OCI-LY1 (cell line): Measurements from ENCODE around the gene CEBPB.

Source experiments
- H2AFZ ChIP-seq: fragments of 200-600 bp; sonication (generic), shearing (Covaris generic); 2 replicates; pipeline ENCODE4 v1.6.0; 2014; ENCODE audit warnings: antibody characterized with exemption, mild to moderate bottlenecking, low read length
- H3F3A ChIP-seq: fragments of 200-600 bp; sonication (generic), shearing (Covaris generic); 2 replicates; pipeline ENCODE4 v1.6.0; 2014; ENCODE audit warnings: mild to moderate bottlenecking, antibody characterized with exemption, low read length, moderate library complexity; ENCODE audit not compliant: insufficient read depth
- H3K27ac ChIP-seq: fragments of 200-600 bp; sonication (generic); 2 replicates; pipeline ENCODE4 v1.5.1; 2014; ENCODE audit warnings: low read length, mixed run types, mild to moderate bottlenecking, low read depth; ENCODE audit not compliant: poor library complexity, severe bottlenecking
- H3K27me3 ChIP-seq: fragments of 200-600 bp; sonication (generic); 2 replicates; pipeline ENCODE4 v1.6.0; 2014; ENCODE audit warnings: antibody characterized with exemption, mild to moderate bottlenecking, low read length, moderate library complexity; ENCODE audit not compliant: insufficient read depth
- H3K36me3 ChIP-seq: fragments of 200-600 bp; sonication (generic); 2 replicates; pipeline ENCODE4 v1.6.1; 2014; ENCODE audit warnings: mild to moderate bottlenecking, antibody characterized with exemption, low read length, moderate library complexity, mixed read lengths; ENCODE audit not compliant: insufficient read depth
- H3K4me1 ChIP-seq: fragments of 200-600 bp; sonication (generic); 2 replicates; pipeline ENCODE4 v1.5.1; 2014; ENCODE audit warnings: mild to moderate bottlenecking, low read length, moderate library complexity; ENCODE audit not compliant: insufficient read depth, severe bottlenecking
- H3K4me2 ChIP-seq: fragments of 200-600 bp; sonication (generic), shearing (Covaris generic); 2 replicates; pipeline ENCODE4 v1.6.1; 2014; ENCODE audit warnings: low read length
- H3K4me3 ChIP-seq: fragments of 200-600 bp; sonication (generic); 2 replicates; pipeline ENCODE4 v1.5.1; 2014; ENCODE audit warnings: low read length, low read depth, mild to moderate bottlenecking, mixed read lengths; ENCODE audit not compliant: poor library complexity, severe bottlenecking
- H3K79me2 ChIP-seq: fragments of 200-600 bp; shearing (Covaris generic); 2 replicates; pipeline ENCODE4 v1.6.1; 2016; ENCODE audit warnings: mixed run types, low read length, mixed read lengths; ENCODE audit not compliant: insufficient read depth
- H3K9ac ChIP-seq: fragments of 200-600 bp; sonication (generic), shearing (Covaris generic); 2 replicates; pipeline ENCODE4 v1.6.1; 2014; ENCODE audit warnings: mild to moderate bottlenecking, low read length, mixed read lengths
- H3K9me2 ChIP-seq: fragments of 200-600 bp; sonication (generic), shearing (Covaris generic); 2 replicates; pipeline ENCODE4 v1.6.1; 2014; ENCODE audit warnings: low read depth, mild to moderate bottlenecking, low read length, mixed read lengths
- H3K9me3 ChIP-seq: fragments of 200-600 bp; shearing (Covaris generic); 2 replicates; pipeline ENCODE4 v1.6.1; 2014; ENCODE audit warnings: low read length, mixed read lengths
- H4K20me1 ChIP-seq: fragments of 200-600 bp; sonication (generic), shearing (Covaris generic); 2 replicates; pipeline ENCODE4 v1.6.0; 2016; ENCODE audit warnings: mild to moderate bottlenecking, low read length; ENCODE audit not compliant: insufficient read depth
- EZH2 ChIP-seq: fragments of 200-600 bp; sonication (generic), shearing (Covaris generic); IDR thresholded peaks from 2 replicates; pipeline ENCODE4 v1.8.0; 2017; ENCODE audit warnings: borderline replicate concordance, mixed run types, mild to moderate bottlenecking, antibody characterized with exemption, low read length, moderate library complexity, mixed read lengths
- TF ChIP-seq, protein P1 (sequence below): fragments of 200-600 bp; sonication (generic), shearing (Covaris generic); IDR thresholded peaks from 2 replicates; pipeline ENCODE4 v1.5.1; 2017; ENCODE audit warnings: mild to moderate bottlenecking, antibody characterized with exemption, low read length, moderate library complexity, mixed read lengths

CEBPB gene

GRCh38 chr20:50230871-50231560, 40.4 kb downstream of the CEBPB start:
- Histone ChIP-seq H3K4me3 (no peak overlapping the region), H4K20me1 (no peaks in the 10 kb centered on the region), H3K79me2 (no peaks in the 10 kb centered on the region), H2AFZ (no peak overlapping the region), H3K4me1 (no peaks in the 10 kb centered on the region), H3K9ac (no peak overlapping the region), H3K9me2 (no peaks in the 10 kb centered on the region), H3F3A (no peaks in the 10 kb centered on the region), H3K27ac (no peak overlapping the region), H3K9me3 (no peaks in the 10 kb centered on the region), H3K4me2 (no peak overlapping the region), H3K27me3 (peaks cover 11% of the 10 kb centered on the region), H3K36me3 (no peaks in the 10 kb centered on the region)
- TF ChIP-seq, protein P1, sequence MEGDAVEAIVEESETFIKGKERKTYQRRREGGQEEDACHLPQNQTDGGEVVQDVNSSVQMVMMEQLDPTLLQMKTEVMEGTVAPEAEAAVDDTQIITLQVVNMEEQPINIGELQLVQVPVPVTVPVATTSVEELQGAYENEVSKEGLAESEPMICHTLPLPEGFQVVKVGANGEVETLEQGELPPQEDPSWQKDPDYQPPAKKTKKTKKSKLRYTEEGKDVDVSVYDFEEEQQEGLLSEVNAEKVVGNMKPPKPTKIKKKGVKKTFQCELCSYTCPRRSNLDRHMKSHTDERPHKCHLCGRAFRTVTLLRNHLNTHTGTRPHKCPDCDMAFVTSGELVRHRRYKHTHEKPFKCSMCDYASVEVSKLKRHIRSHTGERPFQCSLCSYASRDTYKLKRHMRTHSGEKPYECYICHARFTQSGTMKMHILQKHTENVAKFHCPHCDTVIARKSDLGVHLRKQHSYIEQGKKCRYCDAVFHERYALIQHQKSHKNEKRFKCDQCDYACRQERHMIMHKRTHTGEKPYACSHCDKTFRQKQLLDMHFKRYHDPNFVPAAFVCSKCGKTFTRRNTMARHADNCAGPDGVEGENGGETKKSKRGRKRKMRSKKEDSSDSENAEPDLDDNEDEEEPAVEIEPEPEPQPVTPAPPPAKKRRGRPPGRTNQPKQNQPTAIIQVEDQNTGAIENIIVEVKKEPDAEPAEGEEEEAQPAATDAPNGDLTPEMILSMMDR: no peak
- TF ChIP-seq EZH2: no peak

DNA sequence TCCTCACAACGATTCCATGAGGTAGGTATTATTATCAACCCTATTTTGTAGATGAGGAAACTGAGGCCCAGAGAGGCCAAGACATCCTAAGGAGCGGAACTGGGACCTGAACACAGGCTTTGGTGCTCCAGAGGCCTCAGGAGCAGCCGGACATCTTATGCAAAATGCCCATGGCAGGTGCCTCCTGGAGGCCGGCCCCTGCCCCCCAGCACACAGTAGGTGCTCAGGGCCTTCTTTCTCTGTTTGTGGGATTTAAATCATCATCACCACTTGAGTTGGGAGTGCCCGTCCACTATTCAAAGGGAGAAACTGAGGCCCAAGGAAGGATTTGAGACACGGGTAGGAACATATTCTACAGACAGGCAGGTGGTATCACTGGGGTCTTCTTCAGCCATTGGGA, 41.2 kb downstream of the CEBPB start:
- no peak overlapping the region for H3K4me3 ChIP-seq
- no peak overlapping the region for H3K9ac ChIP-seq
- H2AFZ ChIP-seq: no peak overlapping the region
- H3K9me3 ChIP-seq: no peaks in the 10 kb centered on the region
- no peaks in the 10 kb centered on the region for H3K79me2 ChIP-seq
- no peaks in the 10 kb centered on the region for H3K4me1 ChIP-seq
- no peaks in the 10 kb centered on the region for H3K9me2 ChIP-seq
- no peak overlapping the region for H3K27ac ChIP-seq
- H3K36me3 ChIP-seq: no peaks in the 10 kb centered on the region
- no peaks in the 10 kb centered on the region for H4K20me1 ChIP-seq
- TF ChIP-seq, protein P1: no peak
- TF ChIP-seq EZH2: no peak
- no peaks in the 10 kb centered on the region for H3F3A ChIP-seq
- peaks cover 17% of the 10 kb centered on the region for H3K27me3 ChIP-seq
- no peak overlapping the region for H3K4me2 ChIP-seq

DNA sequence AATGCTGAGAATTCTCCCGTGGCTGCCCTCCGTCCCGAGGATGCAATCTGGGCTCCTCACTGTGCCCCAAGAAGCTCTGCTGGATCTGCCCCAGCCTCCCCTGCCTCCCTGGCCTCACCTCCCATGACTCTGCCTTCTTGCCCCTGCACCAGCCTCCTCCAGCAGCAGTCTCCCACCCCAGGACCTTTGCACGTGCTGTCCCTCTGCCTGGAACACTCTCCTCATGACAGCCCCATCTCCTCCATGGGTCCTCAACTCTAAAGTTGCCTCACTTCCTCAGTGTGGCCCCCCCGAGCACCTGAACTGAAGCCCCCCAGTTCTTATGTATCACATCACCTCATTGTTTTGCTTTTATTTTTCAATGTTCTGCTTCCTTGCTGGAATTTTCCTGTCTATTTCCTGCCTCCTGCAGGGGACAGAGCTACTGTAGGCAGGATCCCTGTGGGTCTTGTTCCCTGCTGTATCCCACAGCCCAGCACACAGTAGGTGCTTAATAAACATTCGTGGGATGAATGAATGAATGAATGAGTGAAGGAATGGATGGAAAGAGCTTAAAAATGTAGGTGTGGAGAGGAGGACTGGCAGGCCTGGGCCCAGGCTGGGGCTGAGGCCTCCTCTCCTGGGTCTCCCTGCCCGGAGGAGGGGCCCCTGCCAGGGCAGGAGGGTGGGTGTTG, 42.2 kb downstream of the CEBPB start:
- Histone ChIP-seq H3K4me2 (no peak overlapping the region), H3K9me2 (no peaks in the 10 kb centered on the region), H3K9me3 (no peaks in the 10 kb centered on the region), H3K4me1 (no peaks in the 10 kb centered on the region), H3K27me3 (peaks cover 14% of the 10 kb centered on the region), H4K20me1 (no peaks in the 10 kb centered on the region), H3K4me3 (no peak overlapping the region), H3K27ac (no peak overlapping the region), H3F3A (no peaks in the 10 kb centered on the region), H2AFZ (no peak overlapping the region), H3K9ac (no peak overlapping the region), H3K79me2 (no peaks in the 10 kb centered on the region), H3K36me3 (no peaks in the 10 kb centered on the region)
- TF ChIP-seq, protein P1: no peak
- TF ChIP-seq EZH2: no peak
